ENCODE data around the gene SUSD2.
A peak's percentile ranks its signal among the peaks of the same experiment; 100 is the strongest.

Gene SUSD2

GRCh38 chr22:24187731-24188644 is 6.7 kb downstream of the SUSD2 start:
- no peak for DNase-seq
- no peak overlapping the region for H3K9ac ChIP-seq (ENCODE audit: low read depth, low read length)
- TF ChIP-seq CTCF (IDR thresholded peaks at IDR 0.05; ENCODE audit: borderline replicate concordance, extremely low read depth, low read length, poor library complexity, severe bottlenecking) (no peak), EZH2 (IDR thresholded peaks at IDR 0.05; ENCODE audit: borderline replicate concordance, low read depth, low read length, severe bottlenecking) (no peak)

GRCh38 chr22:24188705-24189248 is 7.5 kb downstream of the SUSD2 start:
- Histone ChIP-seq H3K27me3 (ENCODE audit: insufficient read depth, low read length, poor library complexity) (no peaks in the 10 kb centered on the region), H4K20me1 (ENCODE audit: insufficient read depth, low read length) (peaks cover 6% of the 10 kb centered on the region; the same call in 1 of the 2 replicates), H3K4me1 (ENCODE audit: insufficient read depth, low read length) (no peaks in the 10 kb centered on the region), H2AFZ (ENCODE audit: low read depth, low read length) (no peak overlapping the region), H3K9ac (ENCODE audit: low read depth, low read length) (no peak overlapping the region), H3K4me3 (ENCODE audit: low read depth in 1 of 2, low read length in 2 of 2) (no peak overlapping the region), H3K4me2 (ENCODE audit: insufficient read depth, low read length) (no peak overlapping the region), H3K79me2 (ENCODE audit: insufficient read depth, low read length) (no peaks in the 10 kb centered on the region), H3K27ac (ENCODE audit: low read length) (no peak overlapping the region), H3K9me3 (ENCODE audit: insufficient read depth, low read length, severe bottlenecking) (no peaks in the 10 kb centered on the region), H3K36me3 (ENCODE audit: insufficient read depth, low read length) (no peaks in the 10 kb centered on the region)
- no peak for ATAC-seq (ENCODE audit: insufficient read depth, low read depth)
- DNase-seq, result no peak
- TF ChIP-seq EZH2 (IDR thresholded peaks at IDR 0.05; ENCODE audit: borderline replicate concordance, low read depth, low read length, severe bottlenecking) (no peak), CTCF (IDR thresholded peaks at IDR 0.05; ENCODE audit: borderline replicate concordance, extremely low read depth, low read length, poor library complexity, severe bottlenecking) (no peak)

More at GRCh38 chr22:24187731-24188644, 6.7 kb downstream of the SUSD2 start:
- H3K4me2 ChIP-seq (ENCODE audit: insufficient read depth, low read length), result no peak overlapping the region
- no peaks in the 10 kb centered on the region for H3K4me1 ChIP-seq (ENCODE audit: insufficient read depth, low read length)
- H3K9me3 ChIP-seq (ENCODE audit: insufficient read depth, low read length, severe bottlenecking), result no peaks in the 10 kb centered on the region
- H3K27ac ChIP-seq (ENCODE audit: low read length), result no peak overlapping the region
- H3K4me3 ChIP-seq (ENCODE audit: low read depth in 1 of 2, low read length in 2 of 2), result no peak overlapping the region
- ATAC-seq (ENCODE audit: insufficient read depth, low read depth), result no peak
- H4K20me1 ChIP-seq (ENCODE audit: insufficient read depth, low read length), result peaks cover 6% of the 10 kb centered on the region; the same call in 1 of the 2 replicates
- no peaks in the 10 kb centered on the region for H3K79me2 ChIP-seq (ENCODE audit: insufficient read depth, low read length)
- no peaks in the 10 kb centered on the region for H3K36me3 ChIP-seq (ENCODE audit: insufficient read depth, low read length)
- H3K27me3 ChIP-seq (ENCODE audit: insufficient read depth, low read length, poor library complexity), result no peaks in the 10 kb centered on the region
- no peak overlapping the region for H2AFZ ChIP-seq (ENCODE audit: low read depth, low read length)

- Histone ChIP-seq H3K4me3 (ENCODE audit: low read depth in 1 of 2, low read length in 2 of 2) (no peak overlapping the region), H2AFZ (ENCODE audit: low read depth, low read length) (no peak overlapping the region), H3K4me1 (ENCODE audit: insufficient read depth, low read length) (no peaks in the 10 kb centered on the region), H3K9ac (ENCODE audit: low read depth, low read length) (no peak overlapping the region), H3K9me3 (ENCODE audit: insufficient read depth, low read length, severe bottlenecking) (no peaks in the 10 kb centered on the region), H3K79me2 (ENCODE audit: insufficient read depth, low read length) (no peaks in the 10 kb centered on the region), H3K4me2 (ENCODE audit: insufficient read depth, low read length) (no peak overlapping the region), H3K27ac (ENCODE audit: low read length) (no peak overlapping the region), H4K20me1 (ENCODE audit: insufficient read depth, low read length) (peaks cover 6% of the 10 kb centered on the region; the same call in 1 of the 2 replicates), H3K36me3 (ENCODE audit: insufficient read depth, low read length) (no peaks in the 10 kb centered on the region), H3K27me3 (ENCODE audit: insufficient read depth, low read length, poor library complexity) (no peaks in the 10 kb centered on the region)
- ATAC-seq (ENCODE audit: insufficient read depth, low read depth) (peak; percentile 80), DNase-seq (peak; percentile 59)
- peak; percentile 87 for TF ChIP-seq CTCF (IDR thresholded peaks at IDR 0.05; ENCODE audit: borderline replicate concordance, extremely low read depth, low read length, poor library complexity, severe bottlenecking)
- no peak for TF ChIP-seq EZH2 (IDR thresholded peaks at IDR 0.05; ENCODE audit: borderline replicate concordance, low read depth, low read length, severe bottlenecking)
Measured at GRCh38 chr22:24189249-24190158, 8.2 kb downstream of the SUSD2 start.

All from DND-41 (cell line).